GM18907 (cell line): ENCODE measurements around the gene PPFIA3.
"Not testable (repeated sequence)": the region's sequence is repeated elsewhere in the genome, so short reads cannot be mapped to it uniquely, and the experiment has no call there.

Source experiments
- ATAC-seq: cut with Tn5 transposase; IDR thresholded peaks from one replicate; pipeline ENCODE4 v1.9.1; 2021; ENCODE audit warnings: mild to moderate bottlenecking, moderate library complexity; ENCODE audit not compliant: unreplicated experiment

The PPFIA3 gene

GRCh38 chr19:49173198-49173597, 53.9 kb downstream of the PPFIA3 start:
- no peak for ATAC-seq

DNA sequence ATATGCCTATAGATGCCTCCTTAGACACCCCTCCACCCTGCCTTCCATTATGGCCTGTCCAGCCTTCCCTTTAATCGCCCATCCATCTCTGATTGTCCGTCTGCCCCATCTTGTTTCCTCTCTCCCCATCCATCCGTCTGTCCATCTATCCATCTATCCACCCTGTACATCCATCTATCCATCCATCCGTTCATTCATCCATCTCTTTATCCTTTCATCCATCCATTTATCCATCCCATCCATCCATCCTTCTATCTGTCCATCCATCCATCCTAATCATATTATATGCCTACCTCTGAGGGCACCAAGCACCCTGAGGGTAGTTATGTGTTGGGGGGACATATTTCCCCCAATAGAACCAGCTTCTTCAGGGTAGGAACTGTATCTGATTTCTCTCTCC, 61.3 kb downstream of the PPFIA3 start:
- no peak for ATAC-seq

DNA sequence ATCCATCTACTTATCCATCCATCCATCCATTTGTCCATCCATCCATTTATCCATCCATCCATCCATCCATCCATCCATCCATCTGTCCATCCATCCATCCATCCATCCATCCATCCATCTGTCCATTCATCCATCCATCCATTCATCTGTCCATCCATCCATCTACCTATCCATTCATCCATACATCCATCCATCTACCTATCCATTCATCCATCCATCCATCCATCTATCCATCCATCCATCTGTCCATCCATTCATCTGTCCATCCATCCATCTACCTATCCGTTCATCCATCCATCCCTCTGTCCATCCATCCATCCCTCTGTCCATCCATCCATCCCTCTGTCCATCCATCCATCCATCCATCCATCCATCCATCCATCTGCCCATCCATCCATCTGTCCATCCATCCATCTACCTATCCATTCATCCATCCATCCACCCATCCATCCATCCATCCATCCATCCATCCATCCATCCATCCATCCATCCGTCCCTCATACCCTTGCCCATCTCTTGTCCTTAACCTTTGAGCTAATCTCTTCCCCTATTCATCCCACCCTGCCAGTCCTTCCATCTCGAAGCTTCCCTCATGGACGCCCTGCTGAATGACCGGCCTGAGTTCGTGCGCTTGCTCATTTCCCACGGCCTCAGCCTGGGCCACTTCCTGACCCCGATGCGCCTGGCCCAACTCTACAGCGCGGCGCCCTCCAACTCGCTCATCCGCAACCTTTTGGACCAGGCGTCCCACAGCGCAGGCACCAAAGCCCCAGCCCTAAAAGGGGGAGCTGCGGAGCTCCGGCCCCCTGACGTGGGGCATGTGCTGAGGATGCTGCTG, 62.9 kb downstream of the PPFIA3 start:
- not testable (repeated sequence) for ATAC-seq

DNA sequence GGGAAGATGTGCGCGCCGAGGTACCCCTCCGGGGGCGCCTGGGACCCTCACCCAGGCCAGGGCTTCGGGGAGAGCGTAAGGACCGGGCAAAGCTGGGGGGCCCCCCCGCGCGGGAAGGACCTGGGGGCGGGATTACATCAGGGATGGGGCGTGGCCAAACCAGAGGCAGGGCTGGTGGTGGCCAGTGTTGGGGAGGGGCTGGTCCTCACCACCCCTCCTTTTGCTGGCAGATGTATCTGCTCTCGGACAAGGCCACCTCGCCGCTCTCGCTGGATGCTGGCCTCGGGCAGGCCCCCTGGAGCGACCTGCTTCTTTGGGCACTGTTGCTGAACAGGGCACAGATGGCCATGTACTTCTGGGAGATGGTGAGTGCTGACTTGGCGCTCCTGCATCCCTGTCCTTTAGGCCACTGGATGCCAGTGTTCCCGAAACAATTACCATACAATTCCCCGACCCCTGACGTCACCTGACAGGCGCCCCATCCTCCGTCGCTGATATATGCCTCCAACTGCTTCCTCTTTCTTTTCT, 63.6 kb downstream of the PPFIA3 start:
- ATAC-seq: no peak

DNA sequence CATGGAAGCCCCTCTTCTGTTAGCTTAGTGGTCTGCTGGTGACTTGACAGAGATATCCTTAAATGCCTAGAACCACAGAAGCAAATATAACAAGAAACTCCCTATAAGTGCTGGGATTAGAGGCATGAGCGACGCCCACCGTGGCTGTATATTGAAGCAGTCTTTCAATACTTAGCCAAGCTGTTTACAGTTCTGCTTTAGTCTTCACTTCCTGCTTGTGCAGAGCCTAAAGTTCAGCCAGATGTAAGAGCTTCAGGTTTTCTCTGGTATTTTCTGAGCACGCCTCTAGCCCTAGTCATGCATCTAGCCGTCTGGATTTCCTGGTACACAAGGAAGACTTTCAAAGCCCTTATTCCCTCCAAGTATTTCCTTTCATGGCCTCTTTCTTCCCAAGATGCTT, 66.8 kb downstream of the PPFIA3 start:
- no peak for ATAC-seq

GRCh38 chr19:49188626-49189200, 69.4 kb downstream of the PPFIA3 start:
- no peak for ATAC-seq

DNA sequence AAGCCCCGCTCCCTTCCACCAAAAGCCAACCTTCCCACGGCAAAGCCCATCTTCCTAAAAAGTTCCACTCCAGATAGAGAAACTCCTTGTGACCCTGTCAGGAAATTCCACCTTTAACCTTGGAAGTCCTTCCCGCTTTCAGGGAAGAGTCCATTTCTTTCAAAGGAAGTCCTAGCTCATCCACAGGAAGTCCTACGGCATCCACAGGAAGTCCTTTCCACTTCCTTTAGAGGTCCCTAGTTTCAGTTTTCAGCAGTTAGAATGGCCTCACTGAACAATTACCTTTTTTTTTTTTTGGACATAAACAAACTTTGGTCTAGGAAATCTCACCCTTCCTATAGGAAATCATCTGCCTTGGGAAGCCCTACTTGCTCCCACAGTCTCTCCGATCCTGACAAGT, 69.9 kb downstream of the PPFIA3 start:
- ATAC-seq: no peak

GRCh38 chr19:49190781-49191180, 71.4 kb downstream of the PPFIA3 start:
- no peak for ATAC-seq

DNA sequence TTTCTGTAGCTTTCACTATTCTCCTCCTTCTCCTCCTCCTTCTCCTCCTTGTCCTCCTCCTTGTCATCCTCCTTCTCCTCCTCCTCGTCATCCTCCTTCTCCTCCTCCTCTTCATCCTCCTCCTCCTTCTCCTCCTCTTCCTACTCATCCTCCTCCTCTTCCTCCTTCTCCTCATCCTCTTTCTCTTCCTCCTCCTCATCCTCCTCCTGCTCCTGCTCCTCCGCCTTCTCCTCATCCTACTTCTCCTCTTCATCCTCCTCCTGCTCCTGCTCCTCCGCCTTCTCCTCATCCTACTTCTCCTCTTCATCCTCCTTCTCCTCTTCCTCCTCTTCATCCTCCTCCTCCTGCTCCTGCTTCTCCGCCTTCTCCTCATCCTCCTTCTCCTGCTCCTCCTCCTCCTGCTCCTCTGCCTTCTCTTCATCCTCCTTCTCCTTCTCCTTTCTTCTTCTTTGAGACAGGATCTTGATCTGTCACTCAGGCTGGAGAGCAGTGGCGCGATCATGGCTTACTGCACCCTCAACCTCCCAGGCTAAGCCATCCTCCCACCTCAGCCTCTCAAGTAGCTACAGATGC, 74.6 kb downstream of the PPFIA3 start:
- ATAC-seq: no peak

GRCh38 chr19:49194408-49194807, 75.1 kb downstream of the PPFIA3 start:
- ATAC-seq: no peak

- no peak for ATAC-seq
Observed at GRCh38 chr19:49196527-49197240, 77.3 kb downstream of the PPFIA3 start.

DNA sequence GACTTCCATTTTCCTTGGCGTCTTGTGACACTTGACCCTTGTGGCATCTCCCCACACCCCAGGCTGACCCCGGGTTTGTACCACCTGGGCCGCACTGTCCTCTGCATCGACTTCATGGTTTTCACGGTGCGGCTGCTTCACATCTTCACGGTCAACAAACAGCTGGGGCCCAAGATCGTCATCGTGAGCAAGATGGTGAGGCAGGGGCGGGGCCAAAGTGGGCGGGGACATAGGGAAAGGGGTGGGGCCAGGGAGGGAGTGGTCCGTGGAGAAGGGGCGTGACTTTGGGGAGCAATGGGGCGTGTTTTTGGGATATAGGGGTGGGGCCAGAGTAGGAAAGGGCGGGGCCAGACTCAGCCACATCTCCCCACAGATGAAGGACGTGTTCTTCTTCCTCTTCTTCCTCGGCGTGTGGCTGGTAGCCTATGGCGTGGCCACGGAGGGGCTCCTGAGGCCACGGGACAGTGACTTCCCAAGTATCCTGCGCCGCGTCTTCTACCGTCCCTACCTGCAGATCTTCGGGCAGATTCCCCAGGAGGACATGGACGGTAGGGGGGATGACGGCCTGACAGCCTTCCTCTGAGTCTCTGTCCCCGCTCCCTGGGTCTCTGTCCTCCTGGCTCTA, 81.0 kb downstream of the PPFIA3 start:
- ATAC-seq: no peak
